Measurements from ENCODE around the gene ISX.

GRCh38 chr22:35022291-35022690, 43.7 kb upstream of the ISX start:
- no peak for TF ChIP-seq EZH2 (IDR thresholded peaks at IDR 0.05)
- TF ChIP-seq POLR2AphosphoS5 (IDR thresholded peaks at IDR 0.05; ENCODE audit: borderline replicate concordance, low read depth, low read length) = no peak
